Stimulated activated CD8-positive, alpha-beta memory T cell treated with anti-CD3 and anti-CD28 coated beads, Interleukin-12 subunit alpha, Interleukin-12 subunit beta, amount 100 ng/mL, for 1 hour (primary cell): ENCODE data around the gene SLC27A5.
A peak's percentile ranks its signal among the peaks of the same experiment; 100 is the strongest.
"Not testable (repeated sequence)": the region's sequence is repeated elsewhere in the genome, so short reads cannot be mapped to it uniquely, and the experiment has no call there.

ENCODE experiments used
- DNase-seq: peaks from one replicate; pipeline ENCODE4 v3.0.0-alpha.2; 2020; ENCODE audit warnings: low read depth

Gene SLC27A5

DNA sequence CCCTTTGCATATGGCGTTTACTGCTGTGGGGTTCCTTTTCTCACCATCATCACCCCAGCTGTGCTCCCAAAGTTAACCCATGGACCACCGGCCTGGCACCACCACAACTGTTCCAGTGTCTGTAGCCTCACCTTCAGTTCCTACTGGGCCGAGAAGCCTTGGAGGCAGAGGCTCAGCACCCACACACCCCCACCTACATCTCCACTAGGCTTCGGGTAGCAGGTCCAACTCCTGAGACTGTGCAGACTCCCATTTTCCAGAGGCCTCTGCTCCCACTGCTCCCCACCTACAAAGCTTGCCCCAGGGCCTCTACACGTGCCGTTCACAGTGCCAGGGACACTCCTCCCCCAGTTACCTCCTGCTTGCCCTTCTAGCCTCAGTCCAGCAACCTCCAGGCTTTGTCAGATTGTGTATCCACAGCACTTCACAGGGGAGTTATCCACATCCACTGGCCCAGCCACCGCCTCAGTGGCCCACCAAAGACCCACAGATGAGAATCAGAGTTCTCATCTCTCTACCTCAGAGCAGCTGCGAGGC, 14.1 kb downstream of the SLC27A5 start:
- DNase-seq, result no peak

DNA sequence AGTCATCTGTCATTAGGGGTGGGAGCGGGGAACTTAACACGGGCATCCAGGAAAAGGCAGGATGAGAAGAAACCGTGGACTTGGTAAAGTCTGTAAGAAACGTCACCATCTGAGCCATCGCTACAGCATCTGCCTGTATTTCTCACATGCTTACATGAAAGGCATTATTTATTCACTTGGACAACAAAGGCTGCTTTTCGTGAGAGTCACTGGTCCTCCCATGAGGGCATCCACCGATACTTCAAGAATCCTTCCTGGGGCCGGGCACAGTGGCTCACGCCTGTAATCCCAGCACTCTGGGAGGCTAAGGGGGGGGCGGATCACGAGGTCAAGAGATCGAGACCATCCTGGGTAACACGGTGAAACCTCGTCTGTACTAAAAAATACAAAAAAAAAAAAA, 19.5 kb downstream of the SLC27A5 start:
- DNase-seq, result no peak

DNA sequence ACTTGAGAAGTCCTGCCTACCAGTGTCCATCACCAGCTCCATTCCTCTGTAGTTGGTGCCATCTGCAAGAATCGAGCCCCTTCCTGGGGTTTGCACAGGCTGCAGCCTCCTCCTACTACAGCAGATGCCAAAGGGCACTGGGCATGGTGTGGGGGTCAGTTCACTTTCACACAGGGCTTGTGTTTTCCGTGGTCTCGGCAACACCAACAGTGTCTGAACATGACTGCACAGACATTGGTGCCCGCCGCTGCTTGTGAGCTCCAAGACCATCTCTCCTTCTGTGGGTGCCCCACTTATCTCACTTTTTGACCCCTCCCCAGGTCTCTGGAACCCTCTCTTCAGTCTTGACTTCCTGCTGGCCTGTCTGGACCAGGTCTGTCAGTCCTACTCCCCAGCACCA, 20.4 kb downstream of the SLC27A5 start:
- no peak for DNase-seq

DNA sequence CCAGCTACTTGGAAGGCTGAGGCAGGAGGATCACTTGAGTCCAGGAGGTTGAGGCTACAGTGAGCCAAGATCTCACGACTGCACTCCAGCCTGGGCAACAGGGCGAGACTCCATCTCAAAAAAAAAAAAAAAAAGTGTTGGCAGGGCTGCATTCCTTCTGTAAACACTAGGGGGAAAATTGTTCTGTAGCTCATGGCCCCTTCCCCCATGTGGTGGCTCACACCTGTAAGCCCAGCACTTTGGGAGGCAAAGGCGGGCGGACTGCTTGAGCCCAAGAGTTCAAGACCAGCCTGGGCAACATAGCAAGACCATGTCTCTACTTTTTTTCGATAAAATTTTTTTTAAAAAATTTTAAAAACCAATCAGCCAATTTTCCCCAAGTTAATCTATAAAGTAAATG, 27.4 kb downstream of the SLC27A5 start:
- not testable (repeated sequence) for DNase-seq

DNA sequence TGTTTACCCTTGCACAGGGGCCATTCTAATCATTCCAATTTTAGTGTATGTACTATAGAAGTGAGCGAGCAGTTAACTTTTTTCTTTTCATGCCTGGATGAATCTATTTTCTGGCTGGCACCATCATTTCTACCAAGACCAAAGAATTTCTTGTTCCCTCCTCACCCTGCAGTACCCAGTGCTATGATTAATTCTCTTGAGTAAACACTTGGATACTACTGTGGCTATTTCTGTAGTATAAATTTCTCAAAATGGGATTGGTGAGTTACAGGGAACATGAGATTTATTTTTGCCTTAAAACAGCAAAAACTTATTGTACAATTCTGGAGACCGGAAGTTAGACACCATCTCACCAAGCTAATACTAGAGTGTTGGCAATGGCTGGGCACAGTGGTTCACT, 28.0 kb downstream of the SLC27A5 start:
- DNase-seq, result no peak

DNA sequence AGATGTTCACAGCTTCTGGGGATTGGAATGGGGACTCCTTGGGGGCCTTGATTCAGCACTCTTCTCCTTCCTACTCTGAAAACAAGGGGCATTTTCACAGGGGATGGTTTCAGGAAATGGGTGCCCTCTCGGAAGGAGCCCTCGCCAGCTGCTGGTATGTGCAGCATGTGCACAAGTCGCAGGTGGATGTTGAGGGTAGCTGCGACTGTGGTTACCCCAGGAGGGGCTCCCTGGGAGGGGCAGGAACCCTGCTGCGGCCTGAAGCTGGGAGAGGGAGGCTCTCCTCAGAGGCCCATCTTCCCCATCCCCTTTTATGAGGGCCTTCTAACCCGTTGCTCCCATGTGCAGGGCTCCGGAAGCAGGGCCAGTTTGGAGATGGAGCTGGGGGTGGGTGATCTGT, 29.4 kb downstream of the SLC27A5 start:
- no peak for DNase-seq

DNA sequence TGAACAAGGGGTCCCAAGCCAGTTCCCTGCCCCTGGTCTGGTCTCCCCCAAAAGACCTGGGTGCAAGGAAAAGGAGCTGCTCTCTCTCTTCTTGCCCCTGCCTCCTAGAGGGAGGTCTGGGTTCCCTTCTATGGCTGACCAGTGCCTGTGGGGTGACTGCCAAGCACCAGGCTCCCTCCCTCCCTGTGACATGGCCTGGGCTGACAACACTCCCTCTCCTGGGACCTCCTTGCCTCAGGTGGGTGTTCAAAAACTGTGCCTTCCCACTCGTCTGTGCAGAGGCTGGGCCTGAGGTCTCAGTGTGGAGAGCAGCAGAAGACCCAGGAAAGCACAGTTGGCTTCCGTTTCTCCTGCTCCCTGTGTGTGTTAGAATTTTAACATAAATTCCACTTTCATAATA, 31.0 kb downstream of the SLC27A5 start:
- no peak for DNase-seq

DNA sequence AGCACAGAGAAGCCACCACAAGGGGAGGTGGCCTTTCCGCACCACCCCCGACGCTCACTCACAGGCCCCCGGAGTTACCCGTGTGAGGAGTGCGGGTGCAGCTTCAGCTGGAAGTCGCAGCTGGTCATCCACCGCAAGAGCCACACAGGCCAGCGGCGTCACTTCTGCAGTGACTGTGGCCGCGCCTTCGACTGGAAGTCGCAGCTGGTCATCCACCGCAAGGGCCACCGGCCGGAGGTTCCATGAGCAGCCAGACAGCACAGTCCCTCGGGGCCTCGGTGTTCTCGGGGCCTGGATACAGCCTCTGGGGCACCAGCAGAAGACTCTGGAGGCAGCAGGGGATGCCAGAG, 31.3 kb downstream of the SLC27A5 start:
- no peak for DNase-seq

DNA sequence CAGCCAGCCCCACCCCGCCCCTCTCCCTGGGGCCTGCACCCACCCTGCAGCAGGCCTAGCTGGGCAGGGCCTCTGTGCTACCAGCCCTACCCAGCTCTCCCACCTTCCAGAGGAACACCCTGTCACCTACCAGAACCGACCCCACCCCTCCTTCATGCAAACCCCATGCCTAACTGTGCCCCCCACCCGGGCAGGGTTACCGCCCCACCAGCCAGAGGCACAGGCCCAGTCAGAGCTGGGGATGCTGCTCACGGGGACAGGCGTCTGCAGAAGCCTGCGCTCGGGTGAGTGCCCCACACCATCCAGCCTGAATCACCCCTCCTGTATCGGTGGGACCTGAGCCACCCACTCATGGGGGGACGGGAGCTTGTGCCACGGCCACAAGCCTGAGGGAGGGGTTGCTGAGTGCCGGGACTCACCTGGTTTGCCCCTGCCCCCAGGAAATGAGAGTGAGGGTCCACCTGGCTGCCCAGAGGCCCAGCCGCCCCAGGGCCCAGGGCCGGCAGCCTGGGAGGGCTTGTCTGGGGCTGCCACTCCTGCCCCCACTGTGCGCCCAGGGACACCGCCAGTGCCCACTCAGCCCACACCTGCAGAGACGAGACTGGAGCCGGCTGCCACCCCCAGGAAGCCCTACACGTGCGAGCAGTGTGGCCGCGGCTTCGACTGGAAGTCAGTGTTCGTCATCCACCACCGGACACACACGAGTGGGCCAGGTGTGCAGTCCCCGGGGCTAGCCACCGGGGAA, 31.9 kb downstream of the SLC27A5 start:
- no peak for DNase-seq

DNA sequence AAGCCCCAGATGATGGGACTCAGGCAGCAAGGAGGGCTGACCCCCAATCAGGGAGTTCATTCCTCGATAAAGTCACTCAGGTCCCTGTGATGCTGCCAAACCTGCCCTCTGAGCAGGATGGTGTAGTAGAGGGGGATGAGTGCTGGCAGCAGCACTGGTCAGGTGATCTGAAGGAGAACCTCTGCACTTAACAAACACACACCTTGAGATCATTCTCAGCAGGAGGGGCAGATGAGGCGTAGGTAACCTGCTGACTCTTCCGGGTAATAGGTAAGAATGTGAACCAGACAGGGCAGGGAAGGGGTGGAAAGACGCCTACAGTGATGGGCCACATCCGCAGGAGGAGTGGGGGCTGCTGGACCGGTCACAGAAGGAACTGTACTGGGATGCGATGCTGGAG, 32.5 kb downstream of the SLC27A5 start:
- DNase-seq, result no peak

DNA sequence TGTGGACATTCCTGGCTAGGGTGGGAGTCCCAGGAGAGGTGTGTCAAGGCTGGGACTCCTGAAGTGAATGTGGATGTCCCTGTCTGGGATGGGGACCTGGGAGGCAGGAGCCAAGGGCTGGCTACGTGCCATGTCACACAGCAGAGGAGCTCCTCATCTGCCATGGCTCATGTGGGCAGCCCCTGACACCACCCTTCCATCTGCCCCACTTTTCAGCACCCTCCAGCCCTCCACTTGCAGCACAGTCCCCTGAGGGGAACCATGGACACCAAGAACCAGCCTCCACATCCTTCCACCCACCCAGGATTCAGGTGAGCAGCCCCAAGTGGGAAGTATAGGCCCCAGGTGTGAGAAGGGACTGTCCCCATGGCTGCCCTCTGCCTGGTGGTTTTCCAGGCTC, 33.9 kb downstream of the SLC27A5 start:
- DNase-seq, result no peak

DNA sequence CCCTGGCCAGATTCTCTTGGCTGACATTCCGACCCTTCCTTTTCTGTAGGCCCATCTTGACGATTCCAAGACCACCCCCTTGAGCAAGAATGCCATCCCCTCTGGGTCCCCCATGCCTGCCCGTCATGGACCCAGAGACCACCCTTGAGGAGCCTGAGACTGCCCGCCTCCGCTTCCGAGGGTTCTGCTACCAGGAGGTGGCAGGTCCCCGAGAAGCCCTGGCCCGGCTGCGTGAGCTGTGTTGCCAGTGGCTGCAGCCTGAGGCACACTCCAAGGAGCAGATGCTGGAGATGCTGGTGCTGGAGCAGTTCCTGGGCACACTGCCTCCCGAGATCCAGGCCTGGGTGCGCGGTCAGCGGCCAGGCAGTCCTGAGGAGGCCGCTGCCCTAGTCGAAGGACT, 34.7 kb downstream of the SLC27A5 start:
- DNase-seq, result no peak

DNA sequence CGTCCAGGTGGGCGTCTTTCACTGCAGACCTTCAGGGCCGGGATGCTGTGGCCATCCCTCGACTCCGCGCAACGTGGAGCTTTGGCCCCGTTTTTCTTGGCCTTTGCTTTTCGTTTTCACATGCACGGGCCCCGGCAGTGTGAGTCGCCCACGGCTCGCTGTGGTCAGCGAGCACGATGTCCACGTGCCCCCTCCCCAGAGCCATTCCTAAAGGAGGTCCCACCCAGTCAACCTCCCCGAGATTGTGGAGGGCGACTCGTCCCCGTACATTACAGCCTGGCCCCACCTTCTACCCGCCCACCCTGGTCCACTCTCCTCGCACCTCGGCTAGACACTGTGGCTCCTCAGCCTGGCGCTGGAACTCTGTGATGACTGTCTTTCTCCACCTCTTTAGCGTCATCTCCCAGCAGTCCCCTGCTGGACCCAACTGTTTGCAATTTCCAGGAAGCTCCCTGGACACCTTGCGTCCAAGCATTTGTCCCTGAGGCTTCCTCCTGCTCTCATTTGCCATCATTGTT, 35.2 kb downstream of the SLC27A5 start:
- no peak for DNase-seq

DNA sequence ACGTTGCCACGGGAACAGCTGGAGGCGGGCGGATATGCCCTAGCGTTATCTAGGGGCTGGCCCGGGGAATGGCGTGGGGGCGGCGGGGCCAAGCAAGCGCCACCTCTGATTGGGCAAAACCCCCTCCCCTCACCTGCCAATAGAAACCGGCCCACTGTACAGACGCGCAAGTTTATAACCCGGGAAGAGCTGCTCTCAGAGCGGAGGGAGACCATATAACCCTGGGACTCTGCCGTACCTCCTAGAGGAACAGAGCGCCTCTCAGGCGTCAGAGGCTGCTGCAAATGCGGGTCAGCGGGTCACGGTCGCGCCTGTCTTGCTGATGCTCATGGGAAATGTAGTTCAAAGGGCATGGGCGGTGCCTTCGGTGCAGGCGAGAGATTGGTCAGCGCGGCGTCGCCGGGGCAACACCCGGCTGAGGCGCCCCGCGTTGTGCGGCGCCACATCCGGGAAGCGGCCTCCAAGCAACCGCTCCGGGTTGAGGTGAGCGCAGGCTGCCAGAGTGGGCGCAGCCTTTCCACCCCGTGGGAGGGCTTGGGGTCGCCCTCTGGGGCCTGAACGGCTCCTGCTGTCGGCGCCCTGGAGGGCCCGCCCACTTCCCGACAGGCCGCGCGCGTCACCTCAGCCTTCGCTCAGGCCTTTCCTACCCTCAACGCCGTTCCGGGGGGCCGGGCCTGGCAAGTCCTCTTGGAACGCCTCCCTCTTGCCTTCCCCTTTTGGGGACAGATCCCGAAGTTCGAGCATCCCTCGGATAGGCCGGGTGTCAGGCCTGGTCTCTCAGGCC, 35.9 kb downstream of the SLC27A5 start, which contains the start of gene ZNF446:
Gene ZNF446 (plus strand): TSS at position 639 of the 784 bp plus-strand sequence. CDS start 867 bp downstream, outside the sequence.
- DNase-seq, result peak; percentile 90

DNA sequence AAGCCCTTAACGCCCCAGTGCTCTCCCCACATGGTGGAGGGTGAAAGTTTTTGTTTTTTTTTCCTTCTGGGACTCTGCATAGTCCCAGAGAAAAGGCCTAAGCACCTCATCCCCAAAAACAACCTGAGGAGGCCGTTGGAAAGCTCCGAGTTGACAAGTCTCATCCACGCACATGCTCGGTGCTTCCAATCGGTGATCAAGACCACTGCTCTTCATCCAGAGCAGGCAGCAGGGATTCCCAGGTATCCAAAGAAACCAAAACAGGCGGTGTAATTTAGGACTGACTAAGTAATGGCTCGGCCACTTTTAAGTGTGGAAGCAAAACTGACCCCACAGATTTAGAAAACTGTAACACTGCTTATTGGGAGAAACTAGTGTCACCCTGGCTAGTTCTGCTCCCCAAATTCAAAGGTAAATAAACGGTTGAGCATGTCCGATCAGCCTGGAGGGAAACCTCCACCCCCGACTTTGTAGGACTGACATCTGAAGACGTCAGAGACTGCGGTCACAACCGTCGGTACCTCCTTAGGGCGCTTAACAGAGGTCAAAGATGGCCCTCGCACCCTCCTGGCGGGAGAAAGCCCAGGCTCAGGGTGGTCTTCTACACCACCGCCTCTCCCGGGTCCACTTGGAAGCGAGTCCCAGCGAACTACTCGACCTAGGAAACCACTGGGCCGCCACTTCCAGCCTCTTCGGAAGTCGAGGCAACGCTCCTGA, 36.6 kb downstream of the SLC27A5 start:
- DNase-seq, result no peak

DNA sequence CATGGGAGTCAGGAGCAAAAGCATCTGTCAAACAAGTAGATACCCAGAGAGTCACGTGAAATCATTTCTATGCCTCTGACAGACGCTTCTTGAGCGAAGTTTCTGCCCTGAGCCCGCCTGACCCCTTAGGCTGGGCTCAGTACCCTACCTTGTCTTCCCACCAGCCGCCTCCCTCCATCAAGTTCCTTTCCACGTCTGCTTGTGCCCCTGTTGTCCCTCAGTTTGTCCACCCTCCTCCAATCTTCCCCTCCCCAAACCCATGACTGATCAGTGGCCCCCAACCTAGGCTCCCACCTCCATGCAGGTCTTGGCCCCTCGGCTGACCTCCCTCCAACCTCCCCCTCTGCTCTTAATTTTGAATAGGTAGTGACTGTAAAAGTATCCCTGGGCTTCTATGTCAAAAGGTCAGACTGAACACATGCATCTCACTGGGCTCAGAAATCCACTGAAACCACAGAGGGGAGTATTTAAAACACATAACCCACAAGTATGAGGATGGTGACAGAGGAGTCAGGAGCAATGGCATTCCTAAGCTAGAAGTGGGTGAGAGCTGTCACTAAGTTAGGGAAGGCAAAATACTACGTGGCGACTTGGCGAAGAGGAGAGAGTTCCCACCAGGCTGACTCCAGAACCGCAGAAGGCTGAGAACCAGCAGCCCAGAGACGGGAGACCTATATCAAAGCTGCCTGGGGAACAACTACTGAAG, 37.3 kb downstream of the SLC27A5 start:
- no peak for DNase-seq

DNA sequence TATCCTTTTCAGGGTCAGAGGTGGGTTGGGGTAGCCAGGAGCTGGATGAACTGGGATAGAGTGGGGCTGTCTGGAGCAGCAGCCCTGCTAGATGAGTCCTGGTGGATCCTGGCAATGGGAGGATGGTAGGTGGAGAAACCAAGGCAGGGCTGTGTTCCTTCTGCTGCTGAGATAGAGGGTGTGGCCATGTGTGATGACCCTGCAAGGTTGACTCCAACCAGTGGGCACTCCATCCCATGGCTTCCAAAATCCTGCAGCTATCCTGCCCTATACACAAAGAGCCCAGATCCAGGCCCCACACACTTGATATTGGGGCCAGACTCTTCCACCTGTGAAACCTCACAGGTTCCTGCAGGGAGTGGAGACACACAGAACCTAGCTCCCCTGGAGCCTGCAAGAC, 38.0 kb downstream of the SLC27A5 start:
- DNase-seq, result no peak

DNA sequence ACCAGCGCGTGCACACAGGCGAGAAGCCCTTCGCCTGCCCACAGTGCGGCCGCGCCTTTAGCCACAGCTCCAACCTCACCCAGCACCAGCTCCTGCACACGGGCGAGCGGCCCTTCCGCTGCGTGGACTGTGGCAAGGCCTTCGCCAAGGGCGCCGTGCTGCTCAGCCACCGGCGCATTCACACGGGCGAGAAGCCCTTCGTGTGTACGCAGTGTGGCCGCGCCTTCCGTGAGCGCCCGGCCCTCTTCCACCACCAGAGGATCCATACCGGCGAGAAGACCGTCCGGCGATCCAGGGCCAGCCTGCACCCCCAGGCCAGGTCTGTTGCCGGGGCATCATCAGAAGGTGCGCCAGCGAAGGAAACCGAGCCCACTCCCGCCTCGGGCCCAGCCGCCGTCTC, 40.1 kb downstream of the SLC27A5 start:
- no peak for DNase-seq

DNA sequence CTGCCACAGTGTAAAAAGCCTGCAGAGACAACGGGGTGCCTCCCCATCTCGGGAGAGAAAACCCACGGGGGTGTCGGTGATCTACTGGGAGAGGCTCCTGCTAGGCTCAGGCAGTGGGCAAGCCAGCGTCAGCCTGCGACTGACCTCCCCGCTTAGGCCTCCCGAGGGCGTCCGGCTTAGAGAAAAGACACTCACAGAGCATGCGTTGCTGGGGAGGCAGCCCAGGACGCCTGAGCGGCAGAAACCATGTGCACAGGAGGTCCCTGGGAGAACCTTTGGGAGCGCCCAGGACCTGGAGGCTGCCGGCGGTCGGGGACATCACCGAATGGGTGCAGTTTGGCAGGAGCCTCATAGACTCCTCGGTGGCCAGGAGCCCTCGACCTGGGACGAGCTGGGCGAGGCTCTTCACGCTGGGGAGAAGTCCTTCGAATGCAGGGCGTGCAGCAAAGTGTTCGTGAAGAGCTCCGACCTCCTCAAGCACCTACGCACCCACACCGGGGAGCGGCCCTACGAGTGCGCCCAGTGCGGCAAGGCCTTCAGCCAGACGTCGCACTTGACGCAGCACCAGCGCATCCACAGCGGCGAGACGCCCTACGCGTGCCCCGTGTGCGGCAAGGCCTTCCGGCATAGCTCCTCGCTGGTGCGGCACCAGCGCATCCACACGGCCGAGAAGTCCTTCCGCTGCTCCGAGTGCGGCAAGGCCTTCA, 40.8 kb downstream of the SLC27A5 start:
- DNase-seq, result not testable (repeated sequence)

DNA sequence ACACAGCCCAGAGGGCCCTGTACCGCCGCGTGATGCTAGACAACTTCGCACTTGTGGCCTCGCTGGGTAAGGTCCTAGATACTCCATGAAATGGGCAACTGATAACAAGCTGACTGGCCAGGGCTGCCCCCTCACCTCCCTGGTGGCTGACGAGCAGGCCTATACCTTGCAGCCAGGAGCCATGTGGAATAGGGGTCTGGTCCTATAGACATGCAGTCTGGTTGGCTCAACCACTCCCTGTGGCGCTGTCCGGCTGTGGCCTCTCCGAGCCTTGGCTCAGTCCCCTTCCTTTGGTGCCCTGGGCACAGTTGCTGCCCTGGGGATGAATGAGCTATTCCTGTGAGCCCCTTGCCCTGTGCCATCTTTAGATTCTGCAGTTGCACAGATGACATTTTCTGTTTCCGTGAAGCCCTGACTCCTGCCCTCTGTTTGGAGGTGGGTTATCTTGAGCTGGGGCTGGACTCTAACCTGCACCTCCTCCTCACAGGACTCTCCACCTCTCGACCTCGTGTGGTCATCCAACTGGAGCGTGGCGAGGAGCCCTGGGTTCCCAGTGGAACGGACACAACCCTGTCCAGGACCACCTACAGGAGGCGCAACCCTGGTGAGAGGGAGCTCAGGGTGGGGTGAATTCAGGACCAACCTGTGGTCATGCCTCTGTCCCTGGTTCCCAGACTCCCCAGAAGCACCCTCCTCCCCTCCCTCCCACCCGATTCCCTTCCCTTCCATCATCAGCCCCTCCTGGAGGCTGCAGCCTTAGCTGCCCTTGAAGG, 42.4 kb downstream of the SLC27A5 start:
- DNase-seq, result no peak
